Activated T-helper 2 cell treated with anti-CD3 and anti-CD28 coated beads, Interferon-gamma antibody, Interleukin-2, Interleukin-4, amounts not matched to agents 10 μg/mL and 5 μg/mL and 100 μg/mL, durations not matched to agents 14 hours and 24 hours and 36 hours (primary cell): ENCODE data around the gene LRRN4. TPM values are rescaled to one million over a fixed set of nuclear protein-coding genes. Genes with fewer than 3 reads are reported as not detected.

Experiments used
- DNase-seq: peaks from one replicate; pipeline ENCODE4 v3.0.0; 2021; ENCODE audit warnings: low spot score
- H3K27ac Mint-ChIP-seq: one replicate; pipeline ENCODE4 v1.8.0; 2021; ENCODE audit warnings: mixed read lengths
- H3K27me3 Mint-ChIP-seq: one replicate; pipeline ENCODE4 v1.8.0; 2021; ENCODE audit warnings: low read depth, mixed read lengths
- H3K36me3 Mint-ChIP-seq: one replicate; pipeline ENCODE4 v1.8.0; 2021; ENCODE audit warnings: low read depth, mixed read lengths
- H3K4me1 Mint-ChIP-seq: one replicate; pipeline ENCODE4 v1.8.0; 2021; ENCODE audit warnings: low read depth, mixed read lengths
- H3K4me3 Mint-ChIP-seq: one replicate; pipeline ENCODE4 v1.8.0; 2021; ENCODE audit warnings: low read depth, mild to moderate bottlenecking, moderate library complexity, mixed read lengths
- H3K9me3 Mint-ChIP-seq: one replicate; pipeline ENCODE4 v1.8.0; 2021; ENCODE audit warnings: mixed read lengths
- intact Hi-C: fragments of 100-400 bp; cut with micrococcal nuclease; formaldehyde crosslinking; loops from one replicate; pipeline ENCODE4 v1.15.1; 2023
- total RNA-seq: library from RNA; stranded (reverse); gene quantifications from 2 replicates; pipeline ENCODE4 v1.2.3, GENCODE V29; 2022

Gene LRRN4
- total RNA-seq, 1 donor from 2014 or later: not detected

DNA sequence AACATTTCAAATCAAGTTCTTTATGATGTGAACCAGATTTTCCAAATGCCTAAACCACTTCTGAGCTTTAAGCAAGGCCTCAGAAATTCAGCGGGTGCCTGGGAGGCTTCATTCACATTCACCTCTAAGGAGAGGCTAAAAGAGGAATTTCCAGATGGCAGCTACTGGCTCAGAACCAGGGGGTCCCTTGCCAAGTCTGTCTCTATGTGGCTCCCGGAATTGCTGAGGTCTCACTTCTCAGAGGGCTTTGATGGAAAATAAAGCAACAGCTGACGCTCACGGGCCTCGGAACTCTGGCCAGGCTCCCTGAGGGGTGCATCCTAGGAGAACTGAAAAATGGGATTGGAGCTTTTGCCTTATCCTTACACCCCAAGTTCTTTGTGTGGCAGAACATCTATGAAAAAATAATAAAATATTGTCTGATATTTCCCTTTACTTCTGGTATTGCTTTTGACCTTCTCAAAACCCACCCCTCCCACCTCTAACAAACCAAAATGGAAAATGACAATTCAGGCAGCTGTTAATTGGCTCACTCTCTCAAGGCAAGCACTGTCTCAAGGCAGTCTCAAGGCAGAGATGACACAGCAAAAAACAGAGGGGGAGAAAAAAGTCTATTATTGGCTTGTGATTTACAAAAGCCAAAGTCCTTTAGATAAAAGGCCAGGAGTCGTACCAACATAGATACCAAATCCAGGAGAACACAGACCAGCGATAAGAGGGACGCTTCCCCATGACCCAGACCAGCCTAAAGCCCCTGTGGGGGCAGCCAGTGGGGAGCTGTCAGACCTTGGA is 21.8 kb upstream of the LRRN4 start:
- Mint-ChIP-seq H3K27ac (no peak overlapping the region), H3K36me3 (no peaks in the 10 kb centered on the region), H3K4me1 (no peaks in the 10 kb centered on the region), H3K27me3 (peaks cover 4% of the 10 kb centered on the region), H3K9me3 (no peaks in the 10 kb centered on the region), H3K4me3 (no peak overlapping the region)
- no peak for DNase-seq
- intact Hi-C loops: loop anchor here (5.0 kb wide), 1 partner anchor 288 kb away; no protein-coding TSS in a partner anchor

DNA sequence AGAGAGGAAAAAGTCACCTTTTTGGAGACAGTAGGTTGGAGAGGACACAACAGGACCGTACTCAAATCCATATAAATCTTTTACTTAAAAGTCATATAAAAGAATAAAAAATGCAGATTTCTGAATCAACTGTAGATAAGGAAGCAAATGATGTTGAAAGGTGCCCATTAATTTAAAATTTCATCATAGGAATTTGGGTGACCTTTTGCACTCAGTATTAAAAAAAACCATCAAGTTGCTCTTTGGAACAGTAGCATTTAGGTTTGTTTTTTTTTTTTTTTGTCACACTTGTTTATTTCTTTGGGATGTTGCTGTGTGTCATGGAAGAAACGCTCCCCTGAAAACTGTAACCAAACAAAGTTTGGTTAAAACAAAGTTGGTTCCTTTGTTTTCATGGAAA is 20.9 kb upstream of the LRRN4 start:
- no peak for DNase-seq
- Mint-ChIP-seq H3K9me3 (no peaks in the 10 kb centered on the region), H3K4me3 (no peak overlapping the region), H3K27me3 (peaks cover 4% of the 10 kb centered on the region), H3K4me1 (no peaks in the 10 kb centered on the region), H3K27ac (no peak overlapping the region), H3K36me3 (no peaks in the 10 kb centered on the region)
- intact Hi-C loops: loop anchor here (5.0 kb wide), 1 partner anchor 287 kb away; no protein-coding TSS in a partner anchor

DNA sequence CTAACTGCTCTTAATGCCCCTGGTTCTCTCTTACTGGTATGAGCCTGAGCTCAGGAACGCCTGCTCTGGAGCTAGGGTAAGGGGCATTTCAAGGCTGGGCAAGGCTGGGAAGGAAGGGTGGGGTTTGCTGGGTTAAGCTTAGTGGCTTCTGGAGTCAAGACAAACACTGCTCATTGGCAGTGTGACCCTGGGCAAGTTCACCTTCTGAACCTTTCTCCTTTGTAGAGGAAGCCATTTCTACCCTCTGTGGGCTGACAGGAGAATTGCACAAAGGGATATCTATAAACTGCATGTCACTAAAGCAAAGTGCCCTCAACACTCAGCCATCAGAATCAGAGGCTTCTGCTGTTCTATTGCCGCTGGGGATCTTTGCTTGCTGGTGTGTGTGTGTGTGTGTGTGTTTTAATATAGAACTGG is 20.3 kb upstream of the LRRN4 start:
- intact Hi-C loops: no loop called here
- DNase-seq: no peak
- no peaks in the 10 kb centered on the region for H3K36me3 Mint-ChIP-seq
- H3K9me3 Mint-ChIP-seq: no peaks in the 10 kb centered on the region
- H3K4me1 Mint-ChIP-seq: no peaks in the 10 kb centered on the region
- no peak overlapping the region for H3K4me3 Mint-ChIP-seq
- peaks cover 4% of the 10 kb centered on the region for H3K27me3 Mint-ChIP-seq
- H3K27ac Mint-ChIP-seq: no peak overlapping the region

DNA sequence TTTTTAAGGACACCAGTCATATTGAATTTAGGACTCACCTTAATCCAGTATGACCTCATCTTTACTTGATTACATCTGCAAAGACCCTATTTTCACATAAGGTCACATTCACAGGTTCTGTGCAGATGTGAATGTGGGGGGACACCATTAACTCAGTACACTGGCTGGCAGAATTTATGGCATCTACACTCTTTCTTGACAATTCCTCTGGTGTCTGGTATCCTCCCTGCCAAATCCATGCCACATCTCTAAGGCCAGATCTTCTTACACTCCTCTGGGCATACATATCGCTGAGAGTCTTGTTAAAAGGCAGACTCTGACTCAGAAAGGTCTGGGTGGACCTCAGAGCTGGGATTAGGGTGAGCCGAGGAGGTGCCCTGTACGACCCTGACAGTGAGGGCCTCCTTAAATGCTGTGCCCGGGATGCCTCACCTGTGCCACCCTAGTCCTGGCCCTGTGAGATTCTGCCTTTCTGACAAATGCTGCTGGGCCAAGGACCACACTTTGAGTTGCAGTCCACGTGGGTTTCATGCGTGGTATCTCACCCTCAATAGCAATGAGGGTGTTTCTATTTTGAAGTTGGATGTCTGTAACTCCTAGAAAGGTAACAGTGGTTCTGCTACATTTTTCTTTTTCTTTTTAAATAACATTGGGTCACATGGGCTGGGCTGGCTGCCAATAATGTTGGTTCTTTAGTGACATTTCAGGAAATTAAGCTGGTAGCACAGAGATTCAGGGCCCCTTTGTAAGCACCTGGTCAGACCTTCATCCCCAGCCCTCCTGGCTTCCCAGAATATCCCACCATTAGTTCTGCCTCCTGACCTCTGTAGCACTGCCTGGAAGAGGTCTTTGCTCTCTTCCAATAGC is 17.2 kb upstream of the LRRN4 start:
- Mint-ChIP-seq H3K9me3 (no peaks in the 10 kb centered on the region), H3K36me3 (no peaks in the 10 kb centered on the region), H3K27ac (no peak overlapping the region), H3K4me3 (no peak overlapping the region), H3K27me3 (peaks cover 7% of the 10 kb centered on the region), H3K4me1 (no peaks in the 10 kb centered on the region)
- no peak for DNase-seq
- intact Hi-C loops: no loop called here

DNA sequence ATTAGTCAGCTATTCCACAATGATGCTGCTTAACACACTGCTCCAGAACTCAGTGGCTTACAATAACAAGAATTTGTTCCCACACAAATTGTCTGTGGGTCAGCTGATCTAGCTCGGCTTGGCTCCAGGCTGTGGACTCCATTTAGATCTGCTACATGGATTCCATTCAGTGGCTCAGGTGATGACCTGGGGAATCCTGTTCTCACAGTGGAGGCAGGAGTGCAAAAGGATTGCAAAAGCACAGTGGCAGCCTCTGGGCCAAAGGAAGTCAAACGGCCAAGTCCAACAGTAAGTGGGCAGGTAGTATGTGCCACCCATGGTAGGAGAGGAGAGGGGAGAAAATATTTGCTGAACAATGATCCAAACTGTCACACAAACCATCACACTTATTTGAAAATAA is 15.8 kb upstream of the LRRN4 start:
- peaks cover 7% of the 10 kb centered on the region for H3K27me3 Mint-ChIP-seq
- intact Hi-C loops: no loop called here
- no peaks in the 10 kb centered on the region for H3K4me1 Mint-ChIP-seq
- H3K27ac Mint-ChIP-seq: no peak overlapping the region
- no peak overlapping the region for H3K4me3 Mint-ChIP-seq
- DNase-seq: no peak
- H3K36me3 Mint-ChIP-seq: no peaks in the 10 kb centered on the region
- no peaks in the 10 kb centered on the region for H3K9me3 Mint-ChIP-seq

DNA sequence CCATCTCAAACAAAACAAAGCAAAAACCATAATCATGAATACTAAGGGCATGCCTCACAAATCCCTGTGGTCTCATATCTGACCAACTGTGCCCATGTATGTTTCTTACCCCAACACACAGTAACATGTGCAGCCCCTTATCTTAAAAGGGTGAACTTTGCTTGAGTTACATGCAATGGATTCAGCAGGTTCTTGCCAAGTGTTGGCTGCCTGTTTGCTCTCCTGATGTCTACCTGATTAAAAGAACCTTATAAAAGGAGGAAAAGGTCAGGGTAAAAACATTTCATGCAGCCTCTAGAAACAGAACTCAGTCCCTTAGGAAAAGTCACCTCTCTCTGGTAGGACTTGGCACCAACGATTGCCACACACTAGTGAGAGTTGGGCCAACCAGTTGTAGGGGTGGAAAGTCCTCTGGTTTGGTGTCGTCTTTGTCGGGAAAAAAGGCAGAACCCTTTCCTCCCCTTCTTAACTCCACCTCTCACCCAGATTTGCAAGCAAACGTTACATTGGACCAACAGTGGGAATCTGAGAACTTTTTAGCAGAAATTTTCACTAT is 14.0 kb upstream of the LRRN4 start:
- no peaks in the 10 kb centered on the region for H3K36me3 Mint-ChIP-seq

DNA sequence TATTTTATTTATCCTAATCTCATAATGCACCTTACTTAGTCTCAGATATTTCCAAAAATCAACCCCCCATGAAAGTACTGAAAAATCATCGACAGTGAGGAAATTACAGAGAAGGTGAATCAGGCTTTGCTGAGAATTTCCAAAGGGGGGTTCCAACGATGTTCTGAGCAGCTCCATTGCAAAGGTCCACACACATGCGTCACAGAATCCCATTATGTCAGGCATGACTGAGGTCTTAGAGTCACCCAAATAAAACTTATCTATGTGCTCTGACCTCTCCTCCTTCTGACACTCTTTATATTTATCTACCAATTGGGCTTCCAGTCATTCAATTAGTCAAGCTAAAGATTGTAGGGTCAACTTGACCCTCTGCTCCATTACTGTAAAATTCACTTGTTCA is 12.7 kb upstream of the LRRN4 start:
- H3K36me3 Mint-ChIP-seq: no peaks in the 10 kb centered on the region
- H3K9me3 Mint-ChIP-seq: no peaks in the 10 kb centered on the region
- no peak for DNase-seq
- H3K27me3 Mint-ChIP-seq: peaks cover 4% of the 10 kb centered on the region
- H3K27ac Mint-ChIP-seq: no peak overlapping the region
- peaks cover 1% of the 10 kb centered on the region for H3K4me1 Mint-ChIP-seq
- intact Hi-C loops: no loop called here
- no peak overlapping the region for H3K4me3 Mint-ChIP-seq

More for the DNA sequence above, 14.0 kb upstream of the LRRN4 start:
- Mint-ChIP-seq H3K27me3 (peaks cover 4% of the 10 kb centered on the region), H3K9me3 (no peaks in the 10 kb centered on the region), H3K4me3 (no peak overlapping the region), H3K27ac (no peak overlapping the region), H3K4me1 (no peaks in the 10 kb centered on the region)
- DNase-seq: no peak
- intact Hi-C loops: no loop called here

DNA sequence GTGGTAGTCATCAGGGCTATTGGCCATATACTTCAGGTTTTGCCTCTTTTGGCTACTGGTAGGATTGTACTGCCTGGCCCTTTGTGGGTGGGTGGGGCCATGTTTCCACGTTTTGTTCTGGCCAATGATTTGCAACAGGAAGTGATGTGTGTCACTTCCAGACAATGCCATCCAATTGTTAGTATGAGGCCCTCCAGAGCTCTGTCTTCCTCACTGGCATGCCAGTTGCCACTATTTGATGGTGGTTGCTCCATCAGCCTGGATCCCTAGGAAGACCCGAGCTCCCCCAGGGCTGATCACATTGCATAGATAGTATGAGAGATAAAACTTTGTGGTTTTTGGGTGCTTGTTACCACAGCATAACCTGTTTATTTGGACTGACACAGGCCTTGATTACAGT is 7.7 kb upstream of the LRRN4 start:
- intact Hi-C loops: no loop called here
- H3K4me3 Mint-ChIP-seq: no peak overlapping the region
- H3K4me1 Mint-ChIP-seq: peaks cover 4% of the 10 kb centered on the region
- DNase-seq: no peak
- no peaks in the 10 kb centered on the region for H3K9me3 Mint-ChIP-seq
- H3K27ac Mint-ChIP-seq: no peak overlapping the region
- H3K27me3 Mint-ChIP-seq: peaks cover 20% of the 10 kb centered on the region
- H3K36me3 Mint-ChIP-seq: no peaks in the 10 kb centered on the region

DNA sequence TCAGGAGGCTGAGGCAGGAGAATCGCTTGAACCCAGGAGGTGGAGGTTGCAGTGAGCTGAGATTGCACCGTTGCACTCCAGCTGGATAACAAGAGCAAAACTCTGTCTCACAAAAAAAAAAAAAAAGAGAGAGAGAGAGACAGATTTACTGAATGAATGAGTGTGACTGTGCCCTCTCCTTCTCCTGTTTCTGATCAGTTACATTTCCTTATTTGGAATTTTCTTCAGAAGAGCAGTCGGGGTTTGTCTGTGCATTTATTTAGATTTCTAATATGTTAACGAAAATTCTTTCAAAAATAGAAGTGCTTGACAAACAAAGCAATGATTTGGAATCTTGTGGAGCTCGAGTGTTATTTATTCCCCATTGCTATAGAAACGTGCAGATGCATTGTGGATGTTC is 6.4 kb upstream of the LRRN4 start:
- peaks cover 4% of the 10 kb centered on the region for H3K4me1 Mint-ChIP-seq
- H3K27ac Mint-ChIP-seq: no peak overlapping the region
- H3K4me3 Mint-ChIP-seq: no peak overlapping the region
- H3K9me3 Mint-ChIP-seq: no peaks in the 10 kb centered on the region
- H3K27me3 Mint-ChIP-seq: peaks cover 20% of the 10 kb centered on the region
- no peaks in the 10 kb centered on the region for H3K36me3 Mint-ChIP-seq
- intact Hi-C loops: no loop called here
- no peak for DNase-seq

DNA sequence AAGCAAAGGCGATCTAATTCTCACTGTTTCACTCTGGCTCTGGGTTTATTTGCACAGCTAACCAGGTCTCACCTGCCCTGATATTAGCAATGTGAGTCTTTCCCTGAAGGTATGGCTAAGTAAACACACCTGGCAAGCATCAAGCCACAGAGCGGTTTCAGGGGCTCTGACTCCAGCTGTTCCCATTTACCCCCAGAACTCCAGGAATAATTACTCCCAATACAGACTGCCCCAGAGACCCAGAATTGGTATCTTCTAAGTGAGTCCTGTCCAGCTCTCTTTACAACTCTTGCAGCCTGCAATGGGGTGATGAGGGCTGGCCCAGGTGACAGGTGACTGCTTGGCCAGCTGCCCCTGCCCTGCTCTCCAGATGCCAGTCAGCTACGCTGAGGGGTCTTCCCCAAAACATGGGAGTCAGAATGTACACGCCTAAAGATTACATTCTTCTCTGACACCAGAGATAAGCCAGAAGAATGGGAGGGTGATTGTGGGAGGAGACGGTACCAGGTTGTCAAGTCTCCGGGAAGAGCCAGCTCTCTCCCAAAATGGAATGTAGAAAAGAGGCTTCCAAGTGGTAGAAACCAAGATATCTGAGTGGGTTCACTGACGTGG is 4.9 kb upstream of the LRRN4 start:
- no peaks in the 10 kb centered on the region for H3K9me3 Mint-ChIP-seq
- no peak for DNase-seq
- no peak overlapping the region for H3K27ac Mint-ChIP-seq
- intact Hi-C loops: no loop called here
- H3K36me3 Mint-ChIP-seq: no peaks in the 10 kb centered on the region
- peaks cover 4% of the 10 kb centered on the region for H3K4me1 Mint-ChIP-seq
- H3K27me3 Mint-ChIP-seq: peaks cover 22% of the 10 kb centered on the region
- no peak overlapping the region for H3K4me3 Mint-ChIP-seq

DNA sequence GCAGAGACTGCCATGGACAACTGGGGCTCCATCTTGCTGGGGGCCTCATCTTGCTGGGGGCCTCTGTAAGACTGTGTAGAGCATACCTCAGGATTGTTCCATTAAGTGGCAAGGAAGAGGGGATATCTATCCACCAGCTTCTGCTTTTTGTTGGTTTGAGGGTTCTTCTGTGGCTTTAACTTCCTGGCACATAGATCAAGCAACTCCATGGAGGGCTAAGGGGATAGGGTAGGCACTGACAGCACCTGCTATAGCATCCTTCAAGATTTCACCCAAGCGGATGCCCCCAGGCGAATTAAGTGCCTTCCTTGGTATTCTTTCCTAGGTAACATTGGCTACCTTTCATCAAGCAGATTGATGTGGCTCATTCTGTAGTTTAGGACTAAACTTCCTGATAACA is 3.8 kb upstream of the LRRN4 start:
- Mint-ChIP-seq H3K27me3 (peaks cover 27% of the 10 kb centered on the region), H3K36me3 (no peaks in the 10 kb centered on the region), H3K4me3 (no peak overlapping the region), H3K27ac (no peak overlapping the region), H3K4me1 (peaks cover 4% of the 10 kb centered on the region), H3K9me3 (no peaks in the 10 kb centered on the region)
- no peak for DNase-seq
- intact Hi-C loops: no loop called here

DNA sequence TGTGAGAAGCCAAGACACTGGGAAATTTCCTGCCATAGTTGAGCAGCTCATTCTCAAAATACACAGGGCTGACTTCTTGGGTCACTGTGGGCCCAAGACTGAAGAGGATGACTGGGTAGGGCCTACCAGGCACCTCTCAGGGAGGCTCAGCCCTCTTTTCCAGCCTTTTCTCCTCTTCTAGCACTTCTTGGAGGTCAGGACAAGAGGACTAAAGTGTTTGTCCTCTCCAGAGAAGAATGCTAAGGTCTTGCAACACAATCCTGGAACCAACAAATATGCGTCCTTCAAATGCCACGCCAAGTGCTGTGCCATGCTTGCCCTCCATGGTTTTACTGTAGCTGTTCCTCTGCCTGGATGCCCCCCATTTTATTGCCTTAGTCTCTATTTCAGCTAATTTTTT is 3.3 kb upstream of the LRRN4 start:
- no peak for DNase-seq
- Mint-ChIP-seq H3K27ac (no peak overlapping the region), H3K9me3 (no peaks in the 10 kb centered on the region), H3K27me3 (peaks cover 28% of the 10 kb centered on the region), H3K36me3 (no peaks in the 10 kb centered on the region), H3K4me3 (no peak overlapping the region), H3K4me1 (peaks cover 4% of the 10 kb centered on the region)
- intact Hi-C loops: no loop called here
